GM21528 (cell line): ENCODE data around the gene CAPN12.

Experiments used
- ATAC-seq: cut with Tn5 transposase; IDR thresholded peaks from one replicate; pipeline ENCODE4 v1.9.1; 2021; ENCODE audit warnings: mild to moderate bottlenecking, moderate library complexity; ENCODE audit not compliant: unreplicated experiment, low FRiP score

CAPN12 gene

GRCh38 chr19:38727868-38728660, 16.2 kb downstream of the CAPN12 start:
- no peak for ATAC-seq

GRCh38 chr19:38727306-38727867, 16.9 kb downstream of the CAPN12 start:
- no peak for ATAC-seq

GRCh38 chr19:38726761-38727301, 17.4 kb downstream of the CAPN12 start:
- ATAC-seq: no peak

- ATAC-seq: no peak
Measured at GRCh38 chr19:38726284-38726673, 18.0 kb downstream of the CAPN12 start.

GRCh38 chr19:38725469-38726283, 18.6 kb downstream of the CAPN12 start:
- no peak for ATAC-seq

GRCh38 chr19:38723990-38724854, 20.1 kb downstream of the CAPN12 start:
- no peak for ATAC-seq

- no peak for ATAC-seq
Measured at GRCh38 chr19:38723606-38723965, 20.7 kb downstream of the CAPN12 start.

GRCh38 chr19:38722947-38723605, 21.2 kb downstream of the CAPN12 start:
- no peak for ATAC-seq

GRCh38 chr19:38721979-38722773, 22.1 kb downstream of the CAPN12 start:
- ATAC-seq: no peak

- ATAC-seq: no peak
Measured at GRCh38 chr19:38721496-38721895, 22.8 kb downstream of the CAPN12 start.

- no peak for ATAC-seq
Measured at GRCh38 chr19:38720559-38721236, 23.6 kb downstream of the CAPN12 start.

GRCh38 chr19:38719761-38720558, 24.3 kb downstream of the CAPN12 start:
- no peak for ATAC-seq

GRCh38 chr19:38718747-38719543, 25.3 kb downstream of the CAPN12 start:
- ATAC-seq: no peak

GRCh38 chr19:38717855-38718254, 26.4 kb downstream of the CAPN12 start:
- no peak for ATAC-seq

- ATAC-seq: no peak
Measured at GRCh38 chr19:38717051-38717450, 27.2 kb downstream of the CAPN12 start.

- no peak for ATAC-seq
Measured at GRCh38 chr19:38715555-38715954, 28.7 kb downstream of the CAPN12 start.

GRCh38 chr19:38714354-38714778, 29.9 kb downstream of the CAPN12 start:
- ATAC-seq: no peak
